ENCODE data around the gene HSF2. TPM values are rescaled to one million over a fixed set of nuclear protein-coding genes. Genes with fewer than 3 reads are reported as not detected.
A peak's percentile ranks its signal among the peaks of the same experiment; 100 is the strongest.

HSF2 gene
- total and polyA plus RNA-seq, 8 donors = 11.0 to 45.9 (median 38.0) TPM

DNA sequence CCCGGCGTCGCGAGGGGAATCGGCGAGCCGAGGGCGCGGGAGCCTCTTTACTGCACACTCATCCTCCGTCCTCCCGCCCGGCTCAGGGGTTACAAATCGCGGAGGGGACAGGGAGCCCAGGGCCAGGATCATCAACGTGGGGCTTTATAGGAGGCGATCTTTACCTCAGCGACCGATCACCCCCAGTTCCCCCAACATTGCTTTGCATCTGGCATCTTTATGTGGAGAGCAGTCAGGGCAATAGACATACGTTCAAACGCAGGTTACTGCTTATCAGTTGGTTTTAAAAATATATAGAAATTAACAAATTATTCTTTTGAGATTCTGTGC lies 634 bp downstream of the HSF2 start:
- Histone ChIP-seq H3K4me1 (peaks cover 4 to 18% of the 10 kb centered on the region in 2 donors), H3K27me3 (no peaks in the 10 kb centered on the region), H3K36me3 (no peaks in the 10 kb centered on the region), H3K27ac (peak overlapping the region; percentile 64 to 88), H3K4me3 (peak overlapping the region; percentile 69 to 90), H3K9me3 (no peaks in the 10 kb centered on the region)
- DNase-seq (no peak), ATAC-seq (no peak)
- TF ChIP-seq, protein P1, sequence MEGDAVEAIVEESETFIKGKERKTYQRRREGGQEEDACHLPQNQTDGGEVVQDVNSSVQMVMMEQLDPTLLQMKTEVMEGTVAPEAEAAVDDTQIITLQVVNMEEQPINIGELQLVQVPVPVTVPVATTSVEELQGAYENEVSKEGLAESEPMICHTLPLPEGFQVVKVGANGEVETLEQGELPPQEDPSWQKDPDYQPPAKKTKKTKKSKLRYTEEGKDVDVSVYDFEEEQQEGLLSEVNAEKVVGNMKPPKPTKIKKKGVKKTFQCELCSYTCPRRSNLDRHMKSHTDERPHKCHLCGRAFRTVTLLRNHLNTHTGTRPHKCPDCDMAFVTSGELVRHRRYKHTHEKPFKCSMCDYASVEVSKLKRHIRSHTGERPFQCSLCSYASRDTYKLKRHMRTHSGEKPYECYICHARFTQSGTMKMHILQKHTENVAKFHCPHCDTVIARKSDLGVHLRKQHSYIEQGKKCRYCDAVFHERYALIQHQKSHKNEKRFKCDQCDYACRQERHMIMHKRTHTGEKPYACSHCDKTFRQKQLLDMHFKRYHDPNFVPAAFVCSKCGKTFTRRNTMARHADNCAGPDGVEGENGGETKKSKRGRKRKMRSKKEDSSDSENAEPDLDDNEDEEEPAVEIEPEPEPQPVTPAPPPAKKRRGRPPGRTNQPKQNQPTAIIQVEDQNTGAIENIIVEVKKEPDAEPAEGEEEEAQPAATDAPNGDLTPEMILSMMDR (IDR thresholded peaks at IDR 0.05) = no peak
- intact Hi-C loops (cut with DNase I) = no loop called here

DNA sequence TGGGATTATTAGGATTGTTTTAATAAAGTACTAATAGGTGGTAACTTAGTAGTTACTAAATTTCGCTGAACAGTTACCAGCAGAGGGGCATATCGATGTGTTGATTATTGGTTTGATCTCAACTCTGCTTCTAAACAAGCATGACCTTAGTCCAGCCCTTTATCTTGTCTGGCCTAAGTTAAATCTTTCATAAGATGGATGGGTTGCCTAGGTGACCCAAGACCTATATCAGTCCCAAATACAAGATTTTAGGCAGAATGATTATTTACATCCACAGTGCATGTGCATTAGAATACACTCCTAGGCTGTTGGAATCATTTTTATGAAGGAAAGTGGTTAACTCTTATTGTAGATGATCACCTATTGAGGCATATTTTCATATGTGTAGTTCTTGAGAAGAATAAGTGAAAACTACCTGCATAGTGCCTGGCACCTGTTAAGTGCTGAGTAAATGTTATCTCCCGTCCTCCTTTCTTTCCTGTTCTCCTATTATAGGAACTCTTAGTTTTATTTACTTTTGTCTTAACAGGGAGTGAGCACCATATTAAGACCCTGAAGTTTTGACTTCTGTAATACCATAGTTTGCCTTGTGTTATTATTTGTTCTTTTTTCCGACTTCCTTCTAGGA lies 1.1 kb downstream of the HSF2 start:
- ATAC-seq (peak; percentile 9), DNase-seq (no peak)
- Histone ChIP-seq H3K9me3 (no peaks in the 10 kb centered on the region), H3K27ac (no peak overlapping the region), H3K4me3 (peak overlapping the region; percentile 69 to 90), H3K4me1 (peaks cover 4 to 18% of the 10 kb centered on the region in 2 donors), H3K27me3 (no peaks in the 10 kb centered on the region), H3K36me3 (no peaks in the 10 kb centered on the region)
- intact Hi-C loops (cut with DNase I) = no loop called here
- TF ChIP-seq, protein P1 (IDR thresholded peaks at IDR 0.05) = no peak

- intact Hi-C loops (cut with DNase I) = no loop called here
- no peak for ATAC-seq
- TF ChIP-seq, protein P1 (IDR thresholded peaks at IDR 0.05) = no peak
- H3K4me3 ChIP-seq = peak overlapping the region in 1 of 2 donors; percentile 69
- no peak overlapping the region for H3K27ac ChIP-seq
- no peaks in the 10 kb centered on the region for H3K27me3 ChIP-seq
- H3K36me3 ChIP-seq = no peaks in the 10 kb centered on the region
- H3K4me1 ChIP-seq = peaks cover 4 to 18% of the 10 kb centered on the region in 2 donors
- H3K9me3 ChIP-seq = no peaks in the 10 kb centered on the region
- no peak for DNase-seq
Measured at GRCh38 chr6:122401104-122401503, 1.7 kb downstream of the HSF2 start.

DNA sequence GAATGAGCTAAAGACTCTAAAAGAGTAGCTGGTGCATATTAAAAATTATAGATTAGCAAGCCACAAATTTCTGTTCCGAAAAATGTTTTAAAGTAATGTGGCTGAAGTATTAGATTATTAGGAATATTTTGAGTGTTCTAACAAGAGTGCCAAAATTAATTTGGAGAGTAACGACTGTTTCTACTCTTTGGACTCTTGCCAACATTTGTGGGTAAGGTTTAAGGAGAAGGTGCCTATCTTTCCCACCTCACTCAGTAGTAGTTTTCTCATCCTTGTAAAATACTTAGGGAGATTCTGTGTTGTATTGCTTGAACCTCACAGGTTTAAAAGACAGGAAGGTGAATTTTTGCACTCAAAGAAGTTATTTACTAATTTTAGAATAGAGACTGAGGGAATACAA lies 5.0 kb downstream of the HSF2 start:
- no peaks in the 10 kb centered on the region for H3K9me3 ChIP-seq
- no peak overlapping the region for H3K4me3 ChIP-seq
- H3K27me3 ChIP-seq = no peaks in the 10 kb centered on the region
- peaks cover 0 to 14% of the 10 kb centered on the region in 2 donors for H3K4me1 ChIP-seq
- ATAC-seq = no peak
- TF ChIP-seq, protein P1 (IDR thresholded peaks at IDR 0.05) = no peak
- intact Hi-C loops (cut with DNase I) = no loop called here
- no peak for DNase-seq
- H3K36me3 ChIP-seq = no peaks in the 10 kb centered on the region
- no peak overlapping the region for H3K27ac ChIP-seq

DNA sequence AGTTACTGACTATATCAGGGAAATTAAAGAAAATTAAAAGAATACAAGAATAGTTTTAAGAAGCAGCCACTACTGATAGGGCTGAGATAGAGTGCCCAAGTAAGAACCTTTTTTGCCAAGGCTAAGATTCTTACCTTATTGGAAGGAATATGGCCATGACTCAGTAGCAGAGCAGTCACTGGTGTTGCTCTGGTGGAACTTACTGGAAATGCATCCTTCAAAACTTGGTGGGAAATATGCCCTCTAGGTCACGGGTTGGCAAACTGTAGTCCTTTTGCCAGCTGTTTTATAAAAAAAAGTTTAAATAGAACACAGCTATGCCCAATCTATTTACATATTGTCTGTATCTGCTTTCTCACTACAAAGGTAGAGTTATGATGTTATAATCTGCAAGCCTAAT lies 6.0 kb downstream of the HSF2 start:
- Histone ChIP-seq H3K9me3 (no peaks in the 10 kb centered on the region), H3K27me3 (no peaks in the 10 kb centered on the region), H3K36me3 (no peaks in the 10 kb centered on the region), H3K27ac (no peak overlapping the region), H3K4me3 (no peak overlapping the region), H3K4me1 (peaks cover 0 to 11% of the 10 kb centered on the region in 2 donors)
- TF ChIP-seq, protein P1 (IDR thresholded peaks at IDR 0.05) = no peak
- ATAC-seq (no peak), DNase-seq (no peak)
- intact Hi-C loops (cut with DNase I) = no loop called here
